ENCODE data around the gene SUGCT. TPM values are rescaled to one million over a fixed set of nuclear protein-coding genes. Genes with fewer than 3 reads are reported as not detected.
"Not testable (repeated sequence)": the region's sequence is repeated elsewhere in the genome, so short reads cannot be mapped to it uniquely, and the experiment has no call there.

SUGCT gene
- total RNA-seq, 3 donors from 2014 or later (not counting 1 experiment from before 2014, with no cell fraction given) = 0.40 to 0.59 TPM; not detected in 1

DNA sequence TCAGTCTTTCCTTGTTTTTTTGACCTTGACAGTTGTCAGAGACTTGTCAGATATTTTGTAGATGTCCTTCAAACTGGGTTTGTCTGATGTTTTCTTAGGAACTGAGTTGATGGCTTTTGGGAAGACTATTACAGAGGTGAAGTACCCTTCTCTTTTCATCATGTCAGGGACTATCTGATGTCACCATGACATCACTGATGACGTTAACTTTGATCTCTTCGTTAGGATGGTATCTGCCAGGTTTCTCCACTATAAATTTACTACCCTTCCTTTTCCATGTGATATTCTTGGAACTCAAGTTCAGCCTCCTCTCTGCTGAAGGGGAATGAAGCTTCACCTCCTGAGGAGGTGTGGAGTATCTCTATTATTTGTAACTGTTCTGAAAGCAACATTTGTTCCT lies 78.5 kb downstream of the SUGCT start:
- Histone ChIP-seq H3K4me3 (ENCODE audit: low read length) (no peak overlapping the region), H3K36me3 (ENCODE audit: control insufficient read depth, insufficient read depth, low read length) (no peaks in the 10 kb centered on the region), H3K27me3 (ENCODE audit: control insufficient read depth, insufficient read depth, low read length) (no peaks in the 10 kb centered on the region), H3K9me3 (ENCODE audit: control insufficient read depth, insufficient read depth, low read length) (no peaks in the 10 kb centered on the region), H3K27ac (ENCODE audit: low read length) (no peak overlapping the region), H3K4me1 (ENCODE audit: control insufficient read depth, insufficient read depth, low read length) (no peaks in the 10 kb centered on the region)
- no peaks in the 10 kb centered on the region for H3K36me3 Mint-ChIP-seq
- 86% methylated on average over 2 of the region's 2 CpGs for WGBS (ENCODE audit: insufficient coverage)
- H3K4me3 Mint-ChIP-seq = no peak overlapping the region
- DNase-seq (no peak), ATAC-seq (no peak)
- H3K4me1 Mint-ChIP-seq = no peaks in the 10 kb centered on the region
- H3K9me3 Mint-ChIP-seq = no peaks in the 10 kb centered on the region
- no peak overlapping the region for H3K27ac Mint-ChIP-seq
- TF ChIP-seq, protein P1, sequence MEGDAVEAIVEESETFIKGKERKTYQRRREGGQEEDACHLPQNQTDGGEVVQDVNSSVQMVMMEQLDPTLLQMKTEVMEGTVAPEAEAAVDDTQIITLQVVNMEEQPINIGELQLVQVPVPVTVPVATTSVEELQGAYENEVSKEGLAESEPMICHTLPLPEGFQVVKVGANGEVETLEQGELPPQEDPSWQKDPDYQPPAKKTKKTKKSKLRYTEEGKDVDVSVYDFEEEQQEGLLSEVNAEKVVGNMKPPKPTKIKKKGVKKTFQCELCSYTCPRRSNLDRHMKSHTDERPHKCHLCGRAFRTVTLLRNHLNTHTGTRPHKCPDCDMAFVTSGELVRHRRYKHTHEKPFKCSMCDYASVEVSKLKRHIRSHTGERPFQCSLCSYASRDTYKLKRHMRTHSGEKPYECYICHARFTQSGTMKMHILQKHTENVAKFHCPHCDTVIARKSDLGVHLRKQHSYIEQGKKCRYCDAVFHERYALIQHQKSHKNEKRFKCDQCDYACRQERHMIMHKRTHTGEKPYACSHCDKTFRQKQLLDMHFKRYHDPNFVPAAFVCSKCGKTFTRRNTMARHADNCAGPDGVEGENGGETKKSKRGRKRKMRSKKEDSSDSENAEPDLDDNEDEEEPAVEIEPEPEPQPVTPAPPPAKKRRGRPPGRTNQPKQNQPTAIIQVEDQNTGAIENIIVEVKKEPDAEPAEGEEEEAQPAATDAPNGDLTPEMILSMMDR (IDR thresholded peaks at IDR 0.05) = no peak
- intact Hi-C loops (cut with micrococcal nuclease) = no loop called here
- peaks cover 0 to 2% of the 10 kb centered on the region in 2 donors for H3K27me3 Mint-ChIP-seq (ENCODE audit: low read depth in 2 of 2)

GRCh38 chr7:40213856-40214255 lies 79.1 kb downstream of the SUGCT start:
- TF ChIP-seq, protein P1 (IDR thresholded peaks at IDR 0.05) = no peak
- no peak overlapping the region for H3K27ac Mint-ChIP-seq
- H3K36me3 ChIP-seq (ENCODE audit: control insufficient read depth, insufficient read depth, low read length) = no peaks in the 10 kb centered on the region
- no peaks in the 10 kb centered on the region for H3K9me3 ChIP-seq (ENCODE audit: control insufficient read depth, insufficient read depth, low read length)
- intact Hi-C loops (cut with micrococcal nuclease) = no loop called here
- ATAC-seq (no peak), DNase-seq (no peak)
- no CpG with 5 or more reads among the region's 3 CpGs for WGBS (ENCODE audit: insufficient coverage)
- H3K4me3 Mint-ChIP-seq = no peak overlapping the region
- H3K27me3 Mint-ChIP-seq (ENCODE audit: low read depth in 2 of 2) = peaks cover 0 to 2% of the 10 kb centered on the region in 2 donors
- no peaks in the 10 kb centered on the region for H3K36me3 Mint-ChIP-seq
- H3K27ac ChIP-seq (ENCODE audit: low read length) = no peak overlapping the region
- no peak overlapping the region for H3K4me3 ChIP-seq (ENCODE audit: low read length)
- no peaks in the 10 kb centered on the region for H3K4me1 ChIP-seq (ENCODE audit: control insufficient read depth, insufficient read depth, low read length)
- no peaks in the 10 kb centered on the region for H3K4me1 Mint-ChIP-seq
- H3K9me3 Mint-ChIP-seq = no peaks in the 10 kb centered on the region
- H3K27me3 ChIP-seq (ENCODE audit: control insufficient read depth, insufficient read depth, low read length) = no peaks in the 10 kb centered on the region

GRCh38 chr7:40218612-40219011 lies 83.8 kb downstream of the SUGCT start:
- DNase-seq; H3K4me1 Mint-ChIP-seq; H3K9me3 ChIP-seq (ENCODE audit: control insufficient read depth, insufficient read depth, low read length); H3K4me3 Mint-ChIP-seq; H3K36me3 ChIP-seq (ENCODE audit: control insufficient read depth, insufficient read depth, low read length); H3K4me3 ChIP-seq (ENCODE audit: low read length); intact Hi-C loops (cut with micrococcal nuclease); H3K36me3 Mint-ChIP-seq; H3K9me3 Mint-ChIP-seq; H3K4me1 ChIP-seq (ENCODE audit: control insufficient read depth, insufficient read depth, low read length); H3K27ac Mint-ChIP-seq; ATAC-seq; H3K27me3 ChIP-seq (ENCODE audit: control insufficient read depth, insufficient read depth, low read length); H3K27me3 Mint-ChIP-seq (ENCODE audit: low read depth in 2 of 2); H3K27ac ChIP-seq (ENCODE audit: low read length): not testable (repeated sequence)
- WGBS (ENCODE audit: insufficient coverage) = 94% methylated on average over 7 of the region's 7 CpGs

DNA sequence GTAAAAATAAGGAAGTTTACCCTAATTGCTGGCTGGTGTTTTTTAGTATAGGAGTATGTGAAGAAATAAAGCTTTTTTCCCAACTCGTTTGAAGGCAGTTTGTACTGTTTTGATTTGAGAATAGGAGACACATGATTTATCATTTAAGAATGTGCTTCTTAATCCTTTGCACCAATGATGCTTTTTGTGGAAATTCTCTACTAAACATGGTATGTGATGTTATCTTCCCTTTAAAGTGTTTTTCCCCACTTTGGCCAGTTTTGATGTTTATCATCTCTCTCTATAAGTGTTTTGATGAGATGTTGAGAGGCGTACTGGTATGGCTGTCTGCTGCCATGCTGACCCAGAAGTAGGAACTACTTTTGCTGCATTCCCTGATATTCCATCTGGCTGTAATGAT lies 85.1 kb downstream of the SUGCT start:
- H3K4me1 ChIP-seq (ENCODE audit: control insufficient read depth, insufficient read depth, low read length) = no peaks in the 10 kb centered on the region
- Mint-ChIP-seq H3K27ac (no peak overlapping the region), H3K36me3 (no peaks in the 10 kb centered on the region), H3K4me1 (no peaks in the 10 kb centered on the region), H3K27me3 (ENCODE audit: low read depth in 2 of 2) (peaks cover 3 to 10% of the 10 kb centered on the region in 2 donors), H3K4me3 (no peak overlapping the region), H3K9me3 (no peaks in the 10 kb centered on the region)
- no peak overlapping the region for H3K4me3 ChIP-seq (ENCODE audit: low read length)
- H3K36me3 ChIP-seq (ENCODE audit: control insufficient read depth, insufficient read depth, low read length) = no peaks in the 10 kb centered on the region
- DNase-seq (no peak), ATAC-seq (no peak)
- H3K27me3 ChIP-seq (ENCODE audit: control insufficient read depth, insufficient read depth, low read length) = no peaks in the 10 kb centered on the region
- TF ChIP-seq, protein P1 (IDR thresholded peaks at IDR 0.05) = no peak
- intact Hi-C loops (cut with micrococcal nuclease) = no loop called here
- H3K9me3 ChIP-seq (ENCODE audit: control insufficient read depth, insufficient read depth, low read length) = no peaks in the 10 kb centered on the region
- H3K27ac ChIP-seq (ENCODE audit: low read length) = no peak overlapping the region
- 100% methylated on average over 2 of the region's 2 CpGs for WGBS (ENCODE audit: insufficient coverage)
